HEK293T (cell line): Measurements from ENCODE around the gene TIMM17B.
A peak's percentile ranks its signal among the peaks of the same experiment; 100 is the strongest.

Experiments
- CTCF ChIA-PET: fragments of 350-600 bp; formaldehyde crosslinking; extraction: SDS; loops from one replicate; lab custom pipeline; 2021; ENCODE audit warnings: antibody characterized with exemption, inconsistent platforms; lab: Yijun Ruan, JAX
- POLR2A ChIA-PET: fragments of 350-600 bp; formaldehyde crosslinking; extraction: SDS; loops from one replicate; lab custom pipeline; 2020; ENCODE audit warnings: antibody characterized with exemption, inconsistent platforms; lab: Yijun Ruan, JAX
- DNase-seq: peaks from one replicate; pipeline ENCODE4 v3.0.0; 2012; ENCODE audit warnings: mixed read lengths; ENCODE audit errors: extremely low spot score
- BHLHE40 ChIP-seq: fragments of 450-650 bp; IDR thresholded peaks from 2 replicates; pipeline ENCODE4 v1.6.1; 2016; ENCODE audit warnings: mild to moderate bottlenecking, moderate library complexity, borderline replicate concordance
- CTBP1 ChIP-seq: fragments of 450-650 bp; IDR thresholded peaks from 2 replicates; pipeline ENCODE4 v1.6.1; 2016; ENCODE audit warnings: borderline replicate concordance
- ELF4 ChIP-seq: fragments of 450-650 bp; IDR thresholded peaks from 2 replicates; pipeline ENCODE4 v1.6.1; 2017; ENCODE audit warnings: antibody characterized with exemption
- FOXA1 ChIP-seq: fragments of 450-650 bp; IDR thresholded peaks from 2 replicates; pipeline ENCODE4 v1.6.1; 2016; ENCODE audit warnings: mild to moderate bottlenecking
- FOXK2 ChIP-seq: fragments of 450-650 bp; IDR thresholded peaks from 2 replicates; pipeline ENCODE4 v1.6.1; 2016; ENCODE audit warnings: mild to moderate bottlenecking
- FOXM1 ChIP-seq: fragments of 450-650 bp; IDR thresholded peaks from 2 replicates; pipeline ENCODE4 v1.6.1; 2017; ENCODE audit warnings: mild to moderate bottlenecking, borderline replicate concordance
- HDGF ChIP-seq: fragments of 450-650 bp; IDR thresholded peaks from 2 replicates; pipeline ENCODE4 v1.6.1; 2017; ENCODE audit warnings: antibody characterized with exemption, borderline replicate concordance
- L3MBTL2 ChIP-seq: fragments of 450-650 bp; conservative IDR thresholded peaks from 2 replicates; pipeline ENCODE4 v1.6.1; 2016; ENCODE audit warnings: mild to moderate bottlenecking
- LEF1 ChIP-seq: fragments of 450-650 bp; IDR thresholded peaks from 2 replicates; pipeline ENCODE4 v1.6.1; 2017; ENCODE audit warnings: mild to moderate bottlenecking, borderline replicate concordance
- NFRKB ChIP-seq: fragments of 450-650 bp; IDR thresholded peaks from 2 replicates; pipeline ENCODE4 v1.6.1; 2016; ENCODE audit warnings: mild to moderate bottlenecking, moderate library complexity
- SP1 ChIP-seq: fragments of 450-650 bp; IDR thresholded peaks from 2 replicates; pipeline ENCODE4 v1.6.1; 2017
- SUZ12 ChIP-seq: fragments of 450-650 bp; IDR thresholded peaks from 2 replicates; pipeline ENCODE4 v1.6.1; 2016; ENCODE audit warnings: mild to moderate bottlenecking
- TARDBP ChIP-seq: fragments of 450-650 bp; IDR thresholded peaks from 2 replicates; pipeline ENCODE4 v1.6.1; 2016
- ZNF384 ChIP-seq: fragments of 450-650 bp; IDR thresholded peaks from 2 replicates; pipeline ENCODE4 v1.6.1; 2016
- TF ChIP-seq, protein P1 (sequence below): fragments of 450-650 bp; IDR thresholded peaks from 2 replicates; pipeline ENCODE4 v1.6.1; 2016

The TIMM17B gene

DNA sequence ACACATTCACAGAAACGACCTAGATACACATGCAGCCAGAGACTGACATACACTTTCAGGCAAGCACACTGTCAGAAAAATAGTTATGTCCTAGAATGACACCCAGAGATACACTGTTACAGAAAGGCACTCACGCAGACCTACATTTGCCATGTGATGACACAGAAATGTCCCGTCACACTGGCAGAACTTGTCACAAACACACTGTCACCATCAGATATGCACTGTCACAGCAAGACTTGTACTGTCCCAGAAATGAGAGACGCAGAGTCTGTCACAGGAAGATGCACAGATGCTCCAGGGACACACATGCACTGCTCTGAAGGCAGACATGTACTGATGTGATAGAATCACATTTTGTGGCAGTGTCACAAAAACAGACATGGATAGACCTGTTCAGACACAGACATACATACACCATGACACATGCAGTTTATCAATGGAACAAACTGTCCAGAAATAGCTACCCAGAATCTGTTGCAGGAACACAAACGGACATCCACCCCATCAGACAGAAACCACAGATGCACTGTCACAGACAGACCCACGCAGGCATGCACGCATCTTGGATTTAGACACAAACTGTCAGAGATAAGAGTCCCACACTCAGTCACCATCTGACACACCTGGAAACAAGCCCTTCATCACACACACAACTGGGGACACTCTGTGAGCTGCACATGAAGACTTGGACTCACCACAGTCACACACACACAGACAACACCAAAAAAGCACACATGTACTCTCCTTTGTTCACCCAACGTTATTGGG is 22.6 kb upstream of the TIMM17B start:
- DNase-seq = no peak
- CTCF ChIA-PET = interaction anchor here (0.6 kb wide), 1 partner anchor 72 kb away, joined by 4 read pairs; no protein-coding TSS in a partner anchor
- POLR2A ChIA-PET = interaction anchor here (1.0 to 1.7 kb wide), 2 partner anchors 22 to 183 kb away, joined by 4 to 6 read pairs; partner anchors contain the start of genes PQBP1 and TIMM17B
- TF ChIP-seq TARDBP = no peak
- TF ChIP-seq L3MBTL2 = no peak
- no peak for TF ChIP-seq FOXK2
- no peak for TF ChIP-seq ELF4
- TF ChIP-seq CTBP1 = no peak
- no peak for TF ChIP-seq BHLHE40
- no peak for TF ChIP-seq LEF1
- no peak for TF ChIP-seq SUZ12
- no peak for TF ChIP-seq FOXA1
- TF ChIP-seq, protein P1, sequence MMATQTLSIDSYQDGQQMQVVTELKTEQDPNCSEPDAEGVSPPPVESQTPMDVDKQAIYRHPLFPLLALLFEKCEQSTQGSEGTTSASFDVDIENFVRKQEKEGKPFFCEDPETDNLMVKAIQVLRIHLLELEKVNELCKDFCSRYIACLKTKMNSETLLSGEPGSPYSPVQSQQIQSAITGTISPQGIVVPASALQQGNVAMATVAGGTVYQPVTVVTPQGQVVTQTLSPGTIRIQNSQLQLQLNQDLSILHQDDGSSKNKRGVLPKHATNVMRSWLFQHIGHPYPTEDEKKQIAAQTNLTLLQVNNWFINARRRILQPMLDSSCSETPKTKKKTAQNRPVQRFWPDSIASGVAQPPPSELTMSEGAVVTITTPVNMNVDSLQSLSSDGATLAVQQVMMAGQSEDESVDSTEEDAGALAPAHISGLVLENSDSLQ = no peak
- no peak for TF ChIP-seq NFRKB
- TF ChIP-seq FOXM1 = no peak

DNA sequence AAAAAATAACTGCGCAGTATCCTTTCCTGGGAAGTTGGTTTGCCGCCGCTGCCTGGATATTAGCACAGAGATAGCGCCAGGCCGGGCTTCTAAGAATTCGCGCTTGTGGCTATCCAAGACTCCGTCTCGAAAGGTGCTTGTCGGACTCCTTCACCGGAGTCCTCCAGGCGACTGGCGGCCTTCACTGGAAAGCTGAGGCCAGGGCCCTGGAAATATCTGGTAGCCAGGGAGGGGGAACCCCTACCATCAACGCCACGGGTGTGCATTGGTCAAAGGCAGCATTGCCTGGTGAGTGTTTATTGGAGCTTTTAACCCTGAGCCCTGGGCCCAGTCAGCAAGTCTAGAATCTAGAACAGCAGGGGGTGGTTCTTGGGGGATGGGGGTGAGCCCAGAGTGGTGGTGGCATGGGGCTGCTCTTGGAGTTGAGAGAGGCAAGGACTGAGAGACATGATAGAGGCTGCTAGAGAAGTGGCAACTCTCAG is 21.8 kb upstream of the TIMM17B start:
- peak; percentile 17 for DNase-seq
- POLR2A ChIA-PET = interaction anchor here (0.6 to 1.7 kb wide), 2 partner anchors 118 to 182 kb away, joined by 4 read pairs; partner anchors contain the start of gene HDAC6
- no peak for TF ChIP-seq HDGF
- TF ChIP-seq LEF1 = no peak
- no peak for TF ChIP-seq NFRKB
- no peak for TF ChIP-seq SUZ12
- no peak for TF ChIP-seq ELF4
- TF ChIP-seq, protein P1 = no peak
- no peak for TF ChIP-seq SP1
- no peak for TF ChIP-seq L3MBTL2
- CTCF ChIA-PET = no interaction called here

DNA sequence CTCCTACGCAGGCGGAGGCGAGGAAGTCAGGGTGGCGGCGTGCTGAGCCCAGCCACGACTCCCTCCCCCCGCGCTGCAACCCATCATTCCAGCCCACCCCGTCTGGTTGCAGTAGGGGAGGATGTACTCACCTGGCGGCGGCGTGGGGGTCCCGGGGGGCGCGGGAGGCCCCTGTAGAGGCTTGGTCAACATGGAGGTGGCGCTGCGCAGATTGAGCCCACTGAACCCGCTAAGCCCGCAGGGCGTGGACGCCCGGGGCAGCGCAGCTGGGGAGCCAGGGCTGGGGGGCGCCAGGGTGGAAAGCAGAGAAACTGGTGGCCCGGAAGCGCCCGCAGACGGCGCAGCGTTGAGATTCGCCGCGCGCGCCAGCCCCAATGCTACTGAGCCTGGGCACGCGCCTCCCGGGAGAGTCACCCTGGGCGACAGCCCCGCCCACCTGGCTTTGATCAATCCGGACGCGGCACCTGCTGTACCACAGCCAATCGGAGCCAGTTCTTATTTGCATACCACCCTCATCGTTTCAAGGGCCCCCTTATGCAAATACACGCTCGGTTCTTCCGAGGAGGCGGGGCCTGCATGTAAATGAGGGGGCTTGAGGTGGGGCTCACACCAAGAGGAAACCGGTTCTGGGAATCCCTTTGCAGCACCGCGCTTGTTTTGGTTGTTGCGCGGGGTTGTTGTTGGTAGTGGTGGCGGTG is 21.2 kb upstream of the TIMM17B start, which contains the start of gene PIM2:
PIM2 (minus strand) TSS at position 382 of the 698 bp plus-strand sequence; CDS start at position 192, 190 bp downstream.
- ChIA-PET POLR2A (interaction anchor here (0.6 kb wide), 1 partner anchor 117 kb away, joined by 4 read pairs; the partner anchor contains the start of gene HDAC6), CTCF (no interaction called here)
- no peak for TF ChIP-seq SUZ12
- TF ChIP-seq ELF4 = 0 out of 2 replicates have a peak, but pooled peaks have one; percentile 46
- DNase-seq = peak; percentile 91

DNA sequence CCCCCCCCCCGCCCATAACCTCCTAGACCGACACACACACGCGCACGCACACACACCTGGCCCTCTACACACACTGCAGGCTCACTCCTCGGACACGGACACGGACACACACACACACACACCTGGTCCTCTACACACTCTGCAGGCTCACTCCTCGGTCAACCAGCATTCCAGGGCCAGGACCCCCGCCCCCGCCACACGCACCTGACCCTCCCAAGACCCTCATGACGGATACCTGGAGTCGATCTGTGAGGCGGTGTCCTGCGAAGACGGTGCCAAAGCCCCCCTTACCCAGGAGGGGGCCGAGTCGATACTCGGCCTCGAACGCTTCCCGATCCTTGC is 20.7 kb upstream of the TIMM17B start:
- ChIA-PET POLR2A (no interaction called here), CTCF (no interaction called here)
- DNase-seq = no peak
- no peak for TF ChIP-seq BHLHE40
- TF ChIP-seq L3MBTL2 = 0 out of 2 replicates have a peak, but pooled peaks have one; percentile 66

GRCh38 chrX:48917139-48918001 is 19.8 kb upstream of the TIMM17B start:
- CTCF ChIA-PET = interaction anchor here (0.7 kb wide), 1 partner anchor 285 kb away, joined by 3 read pairs; no protein-coding TSS in a partner anchor
- peak; percentile 90 for DNase-seq
- no peak for TF ChIP-seq CTBP1
- POLR2A ChIA-PET = no interaction called here

- TF ChIP-seq SUZ12 (no peak), BHLHE40 (no peak), ZNF384 (no peak), ELF4 (no peak)
- TF ChIP-seq, protein P1 = no peak
- POLR2A ChIA-PET = interaction anchor here (0.8 kb wide), 1 partner anchor 43 kb away, joined by 3 read pairs; no protein-coding TSS in a partner anchor
- CTCF ChIA-PET = no interaction called here
- no peak for DNase-seq
These were observed 17.3 kb upstream of the TIMM17B start for GRCh38 chrX:48914593-48915493.
